K562 (cell line): ENCODE measurements around the gene CAPZB. TPM values are rescaled to one million over a fixed set of nuclear protein-coding genes. Genes with fewer than 3 reads are reported as not detected.

Experiments used
- ATAC-seq: fragments of 200-7000 bp; cut with Tn5 transposase; 3 replicates; pipeline ENCODE4 v1.9.1; 2020; ENCODE audit warnings: moderate library complexity
- BruUV-seq: library from RNA; stranded (reverse); fragments of 400-500 nt; replicated peaks from 2 replicates; lab custom pipeline; 2021; lab: Mats Ljungman, UMichigan
- CTCF ChIA-PET: fragments of 300-600 bp; formaldehyde crosslinking; extraction: SDS; loops from one replicate; lab custom pipeline; 2021; ENCODE audit warnings: low intra/inter-chr PET ratio; lab: Yijun Ruan, JAX
- POLR2A ChIA-PET: fragments of 300-600, 350-650 bp; sonication (Branson Sonifier 250); formaldehyde crosslinking; extraction: SDS; loops from one replicate; lab custom pipeline; 2021; ENCODE audit warnings: antibody characterized with exemption, inconsistent platforms; lab: Yijun Ruan, JAX
- DNase-seq, 4 experiments: peaks; one replicate each; pipeline versions ENCODE4 v3.0.0 to v3.0.0-alpha.2; 2011 to 2018; ENCODE audit warnings: low spot score in 3 of 4, mixed read lengths in 3 of 4; ENCODE audit errors: extremely low read depth in 1 of 4
- FAIRE-seq: peaks from 2 replicates; lab custom pipeline; 2011; peaks lifted over from hg19 to GRCh38; lab: Jason Lieb, UNC
- H2AFZ ChIP-seq: 2 replicates; pipeline ENCODE4 v1.6.0; 2011; ENCODE audit warnings: low read depth, low read length, control low read depth, inconsistent platforms
- H3K27ac ChIP-seq: fragments of 200-600 bp; 3 replicates; pipeline ENCODE4 v1.8.0; 2011; ENCODE audit warnings: low read depth, mild to moderate bottlenecking, control low read depth, inconsistent platforms, low read length, moderate library complexity, mixed read lengths; ENCODE audit errors: extremely low read depth
- H3K27me3 ChIP-seq, 2 experiments: fragments of 300-600 bp in 1 of 2; 2 replicates in 1 of 2; 3 replicates in 1 of 2; pipeline versions ENCODE4 v1.6.0 to v1.8.0; 2011; ENCODE audit warnings: inconsistent platforms in 2 of 2, low read length in 2 of 2, mild to moderate bottlenecking in 1 of 2, mixed read lengths in 1 of 2, moderate library complexity in 1 of 2; ENCODE audit not compliant: control insufficient read depth in 2 of 2, insufficient read depth in 2 of 2
- H3K36me3 ChIP-seq: fragments of 300-600 bp; 3 replicates; pipeline ENCODE4 v1.8.0; 2011; ENCODE audit warnings: mild to moderate bottlenecking, low read length, inconsistent platforms; ENCODE audit not compliant: control insufficient read depth, insufficient read depth
- H3K4me1 ChIP-seq, 2 experiments: fragments of 200-600 bp in 1 of 2; replicated peaks in 1 of 2; 2 replicates in 1 of 2; 3 replicates in 1 of 2; pipeline versions ENCODE4 v1.5.1 to v1.8.0; 2011; ENCODE audit warnings: inconsistent platforms in 2 of 2, low read length in 2 of 2, mild to moderate bottlenecking in 1 of 2, mixed read lengths in 1 of 2, moderate library complexity in 1 of 2; ENCODE audit not compliant: control insufficient read depth in 2 of 2, insufficient read depth in 2 of 2
- H3K4me2 ChIP-seq: 2 replicates; pipeline ENCODE4 v1.6.1; 2011; ENCODE audit warnings: low read length, control low read depth, inconsistent platforms, mixed read lengths; ENCODE audit not compliant: insufficient read depth
- H3K4me3 ChIP-seq: fragments of 200-600 bp; sonication (generic), shearing (Covaris generic); 2 replicates; pipeline ENCODE4 v1.5.1; 2016; ENCODE audit warnings: control low read depth, inconsistent platforms
- H3K79me2 ChIP-seq: fragments of 200-600 bp; 3 replicates; pipeline ENCODE4 v1.8.0; 2011; ENCODE audit warnings: low read length, inconsistent platforms; ENCODE audit not compliant: control insufficient read depth, insufficient read depth
- H3K9ac ChIP-seq, 2 experiments: 2 replicates each; pipeline versions ENCODE4 v1.6.0 to v1.6.1; 2011; ENCODE audit warnings: low read depth in 2 of 2, low read length in 2 of 2, control low read depth in 1 of 2, inconsistent platforms in 1 of 2, mild to moderate bottlenecking in 1 of 2, mixed read lengths in 1 of 2; ENCODE audit not compliant: insufficient read depth in 1 of 2
- H3K9me1 ChIP-seq: one replicate; pipeline ENCODE4 v1.6.0; 2011; ENCODE audit warnings: inconsistent platforms, mild to moderate bottlenecking, low read length, moderate library complexity; ENCODE audit not compliant: control insufficient read depth, insufficient read depth
- H3K9me3 ChIP-seq: replicated peaks from 2 replicates; pipeline ENCODE4 v1.5.1; 2011; ENCODE audit warnings: low read depth, low read length, inconsistent platforms; ENCODE audit not compliant: control insufficient read depth, insufficient read depth
- H4K20me1 ChIP-seq: replicated peaks from 2 replicates; pipeline ENCODE4 v1.6.1; 2011; ENCODE audit warnings: low read length, inconsistent platforms, mixed read lengths; ENCODE audit not compliant: control insufficient read depth, insufficient read depth
- HDAC3 ChIP-seq: fragments of 450-650 bp; IDR thresholded peaks from 2 replicates; pipeline ENCODE4 v1.6.1; 2018; ENCODE audit warnings: borderline replicate concordance, mild to moderate bottlenecking, moderate library complexity; ENCODE audit not compliant: partially characterized antibody
- MAFG ChIP-seq: fragments of 450-650 bp; conservative IDR thresholded peaks from 2 replicates; pipeline ENCODE4 v1.6.1; 2016; ENCODE audit warnings: missing genetic modification characterization, missing compliant biosample characterization
- MTF1 ChIP-seq: fragments of 250-450 bp; sonication (Bioruptor Pico); IDR thresholded peaks from 2 replicates; pipeline ENCODE4 v1.9.0; 2021; ENCODE audit warnings: moderate library complexity, mild to moderate bottlenecking, inconsistent platforms, borderline replicate concordance
- NR2F6 ChIP-seq: fragments of 450-650 bp; formaldehyde crosslinking; IDR thresholded peaks from 2 replicates; pipeline ENCODE4 v1.4.0; 2020; ENCODE audit warnings: mild to moderate bottlenecking
- PHB ChIP-seq: fragments of 250-450 bp; sonication (Bioruptor Pico); IDR thresholded peaks from 2 replicates; pipeline ENCODE4 v1.5.0; 2021
- PML ChIP-seq: IDR thresholded peaks from 2 replicates; pipeline ENCODE4 v1.6.1; 2012; ENCODE audit warnings: low read length, inconsistent platforms
- SAP30 ChIP-seq: fragments of 200-600 bp; sonication (generic); IDR thresholded peaks from 2 replicates; pipeline ENCODE4 v1.6.1; 2012; ENCODE audit warnings: borderline replicate concordance, low read depth, mild to moderate bottlenecking, moderate library complexity, low read length, control low read depth, inconsistent platforms; ENCODE audit not compliant: insufficient read depth, poor library complexity, severe bottlenecking
- SRSF3 ChIP-seq: fragments of 200-400 bp; formaldehyde crosslinking; IDR thresholded peaks from 2 replicates; pipeline ENCODE4 v1.6.1; 2016; ENCODE audit warnings: mild to moderate bottlenecking, low read length, moderate library complexity; ENCODE audit not compliant: insufficient read depth
- STAT5B ChIP-seq: fragments of 250-450 bp; sonication (Bioruptor Pico); IDR thresholded peaks from 2 replicates; pipeline ENCODE4 v1.8.0; 2021; ENCODE audit warnings: mild to moderate bottlenecking, inconsistent platforms
- ZNF133 ChIP-seq: fragments of 250-450 bp; sonication (Bioruptor Pico); IDR thresholded peaks from 2 replicates; pipeline ENCODE4 v1.4.0; 2020; ENCODE audit warnings: mild to moderate bottlenecking
- WGBS: fragments of 100-300 bp; shearing (Covaris generic); methylation state at CpG from one replicate; pipeline ENCODE4 v1.1.6; 2016; ENCODE audit warnings: low coverage, mixed read lengths; ENCODE audit not compliant: insufficient coverage; ENCODE audit errors: missing lambda C conversion rate; 5-methylcytosine and 5-hydroxymethylcytosine counted together
- in situ Hi-C: fragments of 300-500 bp; cut with MboI; formaldehyde crosslinking; loops from 4 replicates; pipeline ENCODE4 v1.15.0; 2018; ENCODE audit warnings: inconsistent platforms, mixed read lengths
- intact Hi-C: fragments of 100-400 bp; cut with micrococcal nuclease; formaldehyde crosslinking; loops from 2 replicates; pipeline ENCODE4 v1.14.2; 2022
- polyA plus RNA-seq, 8 experiments: library from polyadenylated mRNA; depleted of rRNA in 4 of 8; stranded (reverse) in 5 of 8; unstranded in 3 of 8; fragments of >200 nt; fragmentation: Nextera tagmentation in 2 of 8; fragmentation: Illumina TruSeq in 1 of 8; extraction: Ambion mirVana in 2 of 8; extraction: Trizol in 1 of 8; gene quantifications; 2 replicates each; pipeline versions ENCODE4 v1.2.1 to v1.2.3, GENCODE V29; 2011 to 2014; ENCODE audit warnings: inconsistent platforms in 1 of 8, missing spikeins in 1 of 8
- total RNA-seq, 7 experiments: library from RNA; depleted of rRNA in 6 of 7; stranded (reverse); fragments of >200 nt in 6 of 7; fragmentation: Illumina TruSeq in 2 of 7; extraction: Trizol in 2 of 7; gene quantifications; 2 replicates each; pipeline versions ENCODE4 v1.2.1 to v1.2.3, GENCODE V29; 2011 to 2021; ENCODE audit warnings: low replicate concordance in 1 of 7
- TF ChIP-seq, protein P1 (sequence below): fragments of 250-450 bp; sonication (Bioruptor Pico); IDR thresholded peaks from 2 replicates; pipeline ENCODE4 v1.8.0; 2021; ENCODE audit warnings: borderline replicate concordance, mild to moderate bottlenecking, moderate library complexity; ENCODE audit not compliant: poor library complexity, severe bottlenecking
- TF ChIP-seq, protein P2 (sequence below): IDR thresholded peaks from 2 replicates; pipeline ENCODE4 v1.6.1; 2014; ENCODE audit warnings: antibody characterized with exemption
- TF ChIP-seq, protein P3 (sequence below): fragments of 450-650 bp; IDR thresholded peaks from 2 replicates; pipeline ENCODE4 v1.6.1; 2016; ENCODE audit warnings: borderline replicate concordance

Gene CAPZB
- total and polyA plus RNA-seq, 9 of the 15 experiments (the other 6 are each of a cell fraction or from before 2014, with no cell fraction given), result 57.6 to 297 (median 125) TPM

DNA sequence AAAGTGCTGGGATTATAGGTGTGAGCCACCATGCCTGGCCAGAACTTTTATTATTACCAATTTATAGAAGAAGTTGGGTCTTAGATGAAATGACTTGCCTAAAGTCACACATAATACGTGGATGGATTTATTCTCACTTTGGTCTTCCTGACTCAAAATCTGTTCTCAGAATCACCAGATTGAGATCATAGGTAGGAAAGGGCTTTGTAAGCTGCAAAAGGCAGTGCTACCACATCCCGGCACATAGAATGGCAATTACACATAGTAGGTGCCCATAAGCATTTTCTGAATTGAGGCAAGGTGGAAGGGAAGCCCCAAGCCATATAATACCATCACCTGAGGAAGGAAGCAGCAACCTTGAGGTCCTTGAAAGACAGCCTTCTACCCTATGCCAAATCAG, 8.2 kb upstream of the CAPZB start:
- in situ Hi-C loops, result no loop called here
- POLR2A ChIA-PET, result interaction anchor here (1.0 to 3.6 kb wide), 3 partner anchors 9 to 14 kb away, joined by 3 to 14 read pairs (median 3); no protein-coding TSS in a partner anchor

More for the DNA sequence above, 8.2 kb upstream of the CAPZB start:
- Histone ChIP-seq H3K79me2 (no peaks in the 10 kb centered on the region), H3K27ac (no peak overlapping the region), H3K9me3 (no peaks in the 10 kb centered on the region), H3K9me1 (no peaks in the 10 kb centered on the region), H3K36me3 (no peaks in the 10 kb centered on the region), H3K27me3 (no peaks in the 10 kb centered on the region; a peak in 1 of 5 replicates), H3K4me1 (no peaks in the 10 kb centered on the region), H2AFZ (no peak overlapping the region), H4K20me1 (no peaks in the 10 kb centered on the region), H3K9ac (no peak overlapping the region), H3K4me3 (no peak overlapping the region), H3K4me2 (no peak overlapping the region)
- ATAC-seq, result no peak
- WGBS, result 8% methylated on average over 2 of the region's 2 CpGs
- no peak for DNase-seq
- no TSS peak for BruUV-seq
- intact Hi-C loops, result no loop called here
- TF ChIP-seq, protein P1, sequence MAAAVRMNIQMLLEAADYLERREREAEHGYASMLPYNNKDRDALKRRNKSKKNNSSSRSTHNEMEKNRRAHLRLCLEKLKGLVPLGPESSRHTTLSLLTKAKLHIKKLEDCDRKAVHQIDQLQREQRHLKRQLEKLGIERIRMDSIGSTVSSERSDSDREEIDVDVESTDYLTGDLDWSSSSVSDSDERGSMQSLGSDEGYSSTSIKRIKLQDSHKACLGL (CRISPR knock-in tag), result no peak
- TF ChIP-seq SAP30, result no peak
- TF ChIP-seq, protein P2, sequence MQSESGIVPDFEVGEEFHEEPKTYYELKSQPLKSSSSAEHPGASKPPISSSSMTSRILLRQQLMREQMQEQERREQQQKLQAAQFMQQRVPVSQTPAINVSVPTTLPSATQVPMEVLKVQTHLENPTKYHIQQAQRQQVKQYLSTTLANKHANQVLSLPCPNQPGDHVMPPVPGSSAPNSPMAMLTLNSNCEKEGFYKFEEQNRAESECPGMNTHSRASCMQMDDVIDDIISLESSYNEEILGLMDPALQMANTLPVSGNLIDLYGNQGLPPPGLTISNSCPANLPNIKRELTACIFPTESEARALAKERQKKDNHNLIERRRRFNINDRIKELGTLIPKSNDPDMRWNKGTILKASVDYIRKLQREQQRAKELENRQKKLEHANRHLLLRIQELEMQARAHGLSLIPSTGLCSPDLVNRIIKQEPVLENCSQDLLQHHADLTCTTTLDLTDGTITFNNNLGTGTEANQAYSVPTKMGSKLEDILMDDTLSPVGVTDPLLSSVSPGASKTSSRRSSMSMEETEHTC, result no peak
- no peak for TF ChIP-seq NR2F6 (CRISPR knock-in tag)
- TF ChIP-seq PML, result no peak
- TF ChIP-seq MAFG, result no peak
- TF ChIP-seq ZNF133 (CRISPR knock-in tag), result no peak
- TF ChIP-seq, protein P3, sequence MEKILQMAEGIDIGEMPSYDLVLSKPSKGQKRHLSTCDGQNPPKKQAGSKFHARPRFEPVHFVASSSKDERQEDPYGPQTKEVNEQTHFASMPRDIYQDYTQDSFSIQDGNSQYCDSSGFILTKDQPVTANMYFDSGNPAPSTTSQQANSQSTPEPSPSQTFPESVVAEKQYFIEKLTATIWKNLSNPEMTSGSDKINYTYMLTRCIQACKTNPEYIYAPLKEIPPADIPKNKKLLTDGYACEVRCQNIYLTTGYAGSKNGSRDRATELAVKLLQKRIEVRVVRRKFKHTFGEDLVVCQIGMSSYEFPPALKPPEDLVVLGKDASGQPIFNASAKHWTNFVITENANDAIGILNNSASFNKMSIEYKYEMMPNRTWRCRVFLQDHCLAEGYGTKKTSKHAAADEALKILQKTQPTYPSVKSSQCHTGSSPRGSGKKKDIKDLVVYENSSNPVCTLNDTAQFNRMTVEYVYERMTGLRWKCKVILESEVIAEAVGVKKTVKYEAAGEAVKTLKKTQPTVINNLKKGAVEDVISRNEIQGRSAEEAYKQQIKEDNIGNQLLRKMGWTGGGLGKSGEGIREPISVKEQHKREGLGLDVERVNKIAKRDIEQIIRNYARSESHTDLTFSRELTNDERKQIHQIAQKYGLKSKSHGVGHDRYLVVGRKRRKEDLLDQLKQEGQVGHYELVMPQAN, result no peak
- TF ChIP-seq MTF1, result no peak
- no peak for TF ChIP-seq PHB (CRISPR knock-in tag)
- no peak for TF ChIP-seq HDAC3
- no peak for TF ChIP-seq STAT5B (CRISPR knock-in tag)
- no peak for TF ChIP-seq SRSF3
- FAIRE-seq, result no peak
- CTCF ChIA-PET, result no interaction called here
